MM.1S (cell line): ENCODE measurements around the gene ACBD6.

Experiments
- EZH2 ChIP-seq: fragments of 300-600 bp; sonication (generic); optimal IDR thresholded peaks from 2 replicates; pipeline ENCODE3; 2017; ENCODE audit warnings: low read depth, mild to moderate bottlenecking, antibody characterized with exemption, low read length, mixed read lengths
- TF ChIP-seq, protein P1 (sequence below): fragments of 300-600 bp; sonication (generic); IDR thresholded peaks from 2 replicates; pipeline ENCODE4 v1.5.1; 2016; ENCODE audit warnings: antibody characterized with exemption, low read length, mixed read lengths

- TF ChIP-seq, protein P1, sequence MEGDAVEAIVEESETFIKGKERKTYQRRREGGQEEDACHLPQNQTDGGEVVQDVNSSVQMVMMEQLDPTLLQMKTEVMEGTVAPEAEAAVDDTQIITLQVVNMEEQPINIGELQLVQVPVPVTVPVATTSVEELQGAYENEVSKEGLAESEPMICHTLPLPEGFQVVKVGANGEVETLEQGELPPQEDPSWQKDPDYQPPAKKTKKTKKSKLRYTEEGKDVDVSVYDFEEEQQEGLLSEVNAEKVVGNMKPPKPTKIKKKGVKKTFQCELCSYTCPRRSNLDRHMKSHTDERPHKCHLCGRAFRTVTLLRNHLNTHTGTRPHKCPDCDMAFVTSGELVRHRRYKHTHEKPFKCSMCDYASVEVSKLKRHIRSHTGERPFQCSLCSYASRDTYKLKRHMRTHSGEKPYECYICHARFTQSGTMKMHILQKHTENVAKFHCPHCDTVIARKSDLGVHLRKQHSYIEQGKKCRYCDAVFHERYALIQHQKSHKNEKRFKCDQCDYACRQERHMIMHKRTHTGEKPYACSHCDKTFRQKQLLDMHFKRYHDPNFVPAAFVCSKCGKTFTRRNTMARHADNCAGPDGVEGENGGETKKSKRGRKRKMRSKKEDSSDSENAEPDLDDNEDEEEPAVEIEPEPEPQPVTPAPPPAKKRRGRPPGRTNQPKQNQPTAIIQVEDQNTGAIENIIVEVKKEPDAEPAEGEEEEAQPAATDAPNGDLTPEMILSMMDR = no peak
- TF ChIP-seq EZH2 = no peak
Measured at GRCh38 chr1:180412583-180412982, 89.8 kb downstream of the ACBD6 start.
